ENCODE measurements around the gene HNRNPDL. TPM values are rescaled to one million over a fixed set of nuclear protein-coding genes. Genes with fewer than 3 reads are reported as not detected.
A peak's percentile ranks its signal among the peaks of the same experiment; 100 is the strongest.

HNRNPDL gene
- total RNA-seq, 1 donor, result 143 TPM

DNA sequence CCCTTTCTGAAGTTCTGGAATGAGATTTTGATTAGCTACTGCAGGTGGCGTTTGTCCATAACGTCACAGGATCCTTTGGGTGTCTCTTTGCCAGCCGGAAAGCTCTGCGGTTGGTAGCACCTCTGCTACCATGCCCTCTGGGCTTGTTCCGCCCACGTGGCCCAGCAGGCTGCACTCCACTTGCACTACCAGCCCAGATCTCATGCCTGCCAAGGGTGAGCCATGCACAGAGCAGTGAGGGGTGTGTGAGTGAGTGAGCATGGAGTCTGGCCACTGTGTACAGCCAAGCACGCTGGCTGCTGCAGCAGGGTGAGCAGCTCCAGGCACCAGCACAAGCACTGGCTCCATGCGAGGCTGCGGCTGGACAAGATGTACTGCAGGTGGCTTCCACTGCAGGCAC lies 49.9 kb downstream of the HNRNPDL start:
- H2AFZ ChIP-seq (ENCODE audit: low read length), result no peak overlapping the region
- H3K9me3 ChIP-seq (ENCODE audit: low read depth, low read length), result no peaks in the 10 kb centered on the region
- no peaks in the 10 kb centered on the region for H3K4me1 ChIP-seq (ENCODE audit: insufficient read depth, low read length)
- H3K36me3 ChIP-seq (ENCODE audit: insufficient read depth, low read length), result no peaks in the 10 kb centered on the region
- H3K4me3 ChIP-seq (ENCODE audit: insufficient read depth, low read length), result no peak overlapping the region
- no peaks in the 10 kb centered on the region for H4K20me1 ChIP-seq (ENCODE audit: insufficient read depth, low read length)
- no peak overlapping the region for H3K27ac ChIP-seq (ENCODE audit: low read depth, low read length)
- no peak for TF ChIP-seq CTCF (IDR thresholded peaks at IDR 0.05; ENCODE audit: extremely low read depth, low read depth, low read length)
- no peak overlapping the region for H3K4me2 ChIP-seq (ENCODE audit: insufficient read depth, low read length)
- no peaks in the 10 kb centered on the region for H3K27me3 ChIP-seq (ENCODE audit: insufficient read depth, low read length)
- DNase-seq (ENCODE audit: insufficient read length, low spot score, missing footprints), result no peak
- H3K79me2 ChIP-seq (ENCODE audit: insufficient read depth, low read length), result peaks cover 16% of the 10 kb centered on the region

GRCh38 chr4:82376109-82376508 lies 54.2 kb downstream of the HNRNPDL start:
- peak overlapping the region; percentile 91 for H3K4me2 ChIP-seq (ENCODE audit: insufficient read depth, low read length)
- H3K4me1 ChIP-seq (ENCODE audit: insufficient read depth, low read length), result peaks cover 3% of the 10 kb centered on the region
- H3K9me3 ChIP-seq (ENCODE audit: low read depth, low read length), result no peaks in the 10 kb centered on the region
- no peak for DNase-seq (ENCODE audit: insufficient read length, low spot score, missing footprints)
- H3K79me2 ChIP-seq (ENCODE audit: insufficient read depth, low read length), result peaks cover 53% of the 10 kb centered on the region
- no peak for TF ChIP-seq CTCF (IDR thresholded peaks at IDR 0.05; ENCODE audit: extremely low read depth, low read depth, low read length)
- peaks cover 22% of the 10 kb centered on the region for H4K20me1 ChIP-seq (ENCODE audit: insufficient read depth, low read length)
- H2AFZ ChIP-seq (ENCODE audit: low read length), result no peak overlapping the region
- no peak overlapping the region for H3K4me3 ChIP-seq (ENCODE audit: insufficient read depth, low read length)
- no peaks in the 10 kb centered on the region for H3K36me3 ChIP-seq (ENCODE audit: insufficient read depth, low read length)
- H3K27me3 ChIP-seq (ENCODE audit: insufficient read depth, low read length), result no peaks in the 10 kb centered on the region
- H3K27ac ChIP-seq (ENCODE audit: low read depth, low read length), result no peak overlapping the region

DNA sequence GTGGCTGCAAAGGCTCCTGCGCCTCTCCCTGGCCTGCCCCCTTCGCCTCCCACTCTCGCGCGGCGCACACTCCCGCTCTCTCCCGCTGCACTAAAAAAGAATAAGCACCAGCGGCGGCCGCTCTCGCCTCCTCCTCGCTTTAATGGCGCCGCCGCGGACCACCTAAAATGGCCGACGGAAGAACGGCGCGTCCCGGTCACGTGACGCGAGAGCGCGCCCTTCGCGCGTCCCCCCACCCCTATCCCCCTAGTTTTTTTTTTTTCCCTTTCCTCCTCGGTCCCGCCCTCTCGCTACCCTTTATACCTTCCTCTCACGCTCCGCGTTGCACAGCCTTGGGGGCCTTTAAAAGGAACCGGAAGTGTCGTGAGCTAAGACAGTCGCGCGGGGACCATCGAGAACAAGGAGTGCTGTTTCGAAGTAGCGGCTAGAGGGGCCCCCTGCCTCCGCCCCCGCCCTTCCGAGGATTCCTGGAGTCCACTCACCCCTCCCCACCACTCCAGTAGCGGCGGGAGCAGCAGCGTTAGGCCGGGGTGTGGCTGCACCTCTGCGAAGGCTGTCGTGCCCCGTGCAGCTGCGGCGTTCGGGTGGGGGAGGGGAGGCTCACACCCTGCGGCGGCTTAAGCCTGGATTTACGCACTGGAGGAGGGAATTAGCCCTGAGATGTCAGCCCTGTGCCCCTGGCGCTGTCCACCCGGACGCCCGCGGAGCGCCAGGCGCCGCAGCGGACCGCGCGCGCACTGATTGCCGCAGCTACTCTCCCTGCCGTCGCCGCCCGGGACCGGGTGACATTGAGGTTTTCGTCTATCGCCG lies 56.2 kb downstream of the HNRNPDL start, which contains the start of gene HNRNPD:
Gene HNRNPD, minus strand, starts transcription at position 176 of the 810 bp plus-strand sequence. CDS start 313 bp downstream, outside the sequence.
- H3K4me3 ChIP-seq (ENCODE audit: insufficient read depth, low read length), result peak within 1 kb of the TSS; percentile 93
- peak; percentile 99 for DNase-seq (ENCODE audit: insufficient read length, low spot score, missing footprints)
- no peak for TF ChIP-seq CTCF (IDR thresholded peaks at IDR 0.05; ENCODE audit: extremely low read depth, low read depth, low read length)
- H3K36me3 ChIP-seq (ENCODE audit: insufficient read depth, low read length), result peaks cover 7% of the 10 kb centered on the region
- peak within 1 kb of the TSS; percentile 89 for H3K27ac ChIP-seq (ENCODE audit: low read depth, low read length)
- H2AFZ ChIP-seq (ENCODE audit: low read length), result peak within 1 kb of the TSS; percentile 89
- H3K4me2 ChIP-seq (ENCODE audit: insufficient read depth, low read length), result peak within 1 kb of the TSS; percentile 92
- no peaks in the 10 kb centered on the region for H3K9me3 ChIP-seq (ENCODE audit: low read depth, low read length)
- peaks cover 43% of the 10 kb centered on the region for H4K20me1 ChIP-seq (ENCODE audit: insufficient read depth, low read length)
- H3K4me1 ChIP-seq (ENCODE audit: insufficient read depth, low read length), result peaks cover 15% of the 10 kb centered on the region
- peaks cover 74% of the 10 kb centered on the region for H3K79me2 ChIP-seq (ENCODE audit: insufficient read depth, low read length)
- no peaks in the 10 kb centered on the region for H3K27me3 ChIP-seq (ENCODE audit: insufficient read depth, low read length)

- no peak for DNase-seq (ENCODE audit: insufficient read length, low spot score, missing footprints)
- no peaks in the 10 kb centered on the region for H3K27me3 ChIP-seq (ENCODE audit: insufficient read depth, low read length)
- no peaks in the 10 kb centered on the region for H3K9me3 ChIP-seq (ENCODE audit: low read depth, low read length)
- peak overlapping the region; percentile 89 for H3K27ac ChIP-seq (ENCODE audit: low read depth, low read length)
- H3K79me2 ChIP-seq (ENCODE audit: insufficient read depth, low read length), result peaks cover 79% of the 10 kb centered on the region
- peaks cover 15% of the 10 kb centered on the region for H3K4me1 ChIP-seq (ENCODE audit: insufficient read depth, low read length)
- peaks cover 48% of the 10 kb centered on the region for H4K20me1 ChIP-seq (ENCODE audit: insufficient read depth, low read length)
- peak overlapping the region; percentile 89 for H2AFZ ChIP-seq (ENCODE audit: low read length)
- H3K36me3 ChIP-seq (ENCODE audit: insufficient read depth, low read length), result peaks cover 7% of the 10 kb centered on the region
- TF ChIP-seq CTCF (IDR thresholded peaks at IDR 0.05; ENCODE audit: extremely low read depth, low read depth, low read length), result no peak
- peak overlapping the region; percentile 92 for H3K4me2 ChIP-seq (ENCODE audit: insufficient read depth, low read length)
- H3K4me3 ChIP-seq (ENCODE audit: insufficient read depth, low read length), result peak overlapping the region; percentile 93
Measured at GRCh38 chr4:82373486-82373815, 56.8 kb downstream of the HNRNPDL start.
